Panc1 (cell line): ENCODE results near the gene ENPP6. TPM values are rescaled to one million over a fixed set of nuclear protein-coding genes. Genes with fewer than 3 reads are reported as not detected.

Experiments used
- ATAC-seq: fragments of 200-7000 bp; cut with Tn5 transposase; 2 replicates; pipeline ENCODE4 v1.9.1; 2020; ENCODE audit warnings: mild to moderate bottlenecking, moderate library complexity
- BruUV-seq: library from RNA; stranded (reverse); fragments of 400-500 nt; replicated peaks from 2 replicates; lab custom pipeline; 2021; lab: Mats Ljungman, UMichigan
- CTCF ChIA-PET: fragments of 300-600 bp; sonication (Branson Sonifier 250); formaldehyde crosslinking; loops from one replicate; lab custom pipeline; 2022; ENCODE audit warnings: antibody characterized with exemption; lab: Charles Lee
- POLR2A ChIA-PET: fragments of 300-600 bp; sonication (Branson Sonifier 250); formaldehyde crosslinking; loops from one replicate; lab custom pipeline; 2022; ENCODE audit warnings: antibody characterized with exemption; lab: Charles Lee
- DNase-seq: peaks from one replicate; pipeline ENCODE4 v3.0.0-alpha.2; 2010; ENCODE audit warnings: low read depth, low spot score
- H3K27ac ChIP-seq: 2 replicates; pipeline ENCODE4 v1.5.1; 2011; ENCODE audit warnings: mild to moderate bottlenecking, low read length, inconsistent platforms
- H3K27me3 ChIP-seq: fragments of 200-500 bp; sonication (Bioruptor generic); 2 replicates; pipeline ENCODE4 v1.6.0; 2014; ENCODE audit warnings: low read length, inconsistent platforms; ENCODE audit not compliant: control insufficient read depth, insufficient read depth
- H3K36me3 ChIP-seq: fragments of 200-500 bp; sonication (Bioruptor generic); 2 replicates; pipeline ENCODE4 v1.5.1; 2014; ENCODE audit warnings: inconsistent platforms, mild to moderate bottlenecking, low read length, moderate library complexity; ENCODE audit not compliant: control insufficient read depth, insufficient read depth
- H3K4me1 ChIP-seq: 2 replicates; pipeline ENCODE4 v1.5.1; 2011; ENCODE audit warnings: inconsistent platforms, mild to moderate bottlenecking, low read length, moderate library complexity; ENCODE audit not compliant: control insufficient read depth, insufficient read depth
- H3K4me3 ChIP-seq, 2 experiments: 2 replicates each; pipeline ENCODE4 v1.5.1; 2011 to 2012; ENCODE audit warnings: low read depth in 2 of 2, low read length in 2 of 2, mild to moderate bottlenecking in 2 of 2, inconsistent platforms in 1 of 2, moderate library complexity in 1 of 2
- H3K9me3 ChIP-seq: fragments of 200-500 bp; sonication (Bioruptor generic); 2 replicates; pipeline ENCODE4 v1.5.1; 2014; ENCODE audit warnings: low read depth, mild to moderate bottlenecking, inconsistent platforms, low read length, moderate library complexity; ENCODE audit not compliant: control insufficient read depth, insufficient read depth
- CTCF ChIP-seq: fragments of 450-650 bp; IDR thresholded peaks from 2 replicates; pipeline ENCODE4 v1.5.1; 2017; ENCODE audit warnings: mild to moderate bottlenecking
- POLR2AphosphoS5 ChIP-seq: IDR thresholded peaks from 2 replicates; pipeline ENCODE4 v1.6.1; 2012; ENCODE audit warnings: mild to moderate bottlenecking, low read depth, low read length, moderate library complexity
- REST ChIP-seq, 2 experiments: IDR thresholded peaks; 2 replicates each; pipeline ENCODE4 v1.6.1; 2011 to 2012; ENCODE audit warnings: low read depth in 2 of 2, control low read depth in 1 of 2, low read length in 1 of 2, mild to moderate bottlenecking in 1 of 2, moderate library complexity in 1 of 2; ENCODE audit not compliant: insufficient read depth in 1 of 2
- SIN3A ChIP-seq: IDR thresholded peaks from 2 replicates; pipeline ENCODE4 v1.6.1; 2012; ENCODE audit warnings: low read depth, mild to moderate bottlenecking, low read length, moderate library complexity, borderline replicate concordance; ENCODE audit not compliant: insufficient read depth
- TCF7L2 ChIP-seq: IDR thresholded peaks from 2 replicates; pipeline ENCODE4 v1.6.1; 2011; ENCODE audit warnings: mild to moderate bottlenecking, low read depth, low read length, inconsistent platforms
- in situ Hi-C: cut with HindIII; loops from 2 replicates; pipeline ENCODE4 v1.10.0; 2016; ENCODE audit warnings: low sequenced_read_pairs, low pct_unique_long_range_greater_than_20kb
- intact Hi-C: fragments of 100-400 bp; cut with micrococcal nuclease; formaldehyde crosslinking; loops from one replicate; pipeline ENCODE4 v1.10.0; 2022; ENCODE audit not compliant: unreplicated experiment
- total RNA-seq: library from RNA; stranded (reverse); gene quantifications from one replicate; pipeline ENCODE4 v1.2.1, GENCODE V29; 2021; ENCODE audit not compliant: unreplicated experiment

The ENPP6 gene
- total RNA-seq, 1 experiment from 2014 or later = not detected

GRCh38 chr4:184097241-184097605 lies 120.5 kb downstream of the ENPP6 start:
- CTCF ChIA-PET = no interaction called here
- Histone ChIP-seq H3K4me3 (no peak overlapping the region), H3K27ac (no peak overlapping the region), H3K27me3 (no peaks in the 10 kb centered on the region), H3K4me1 (no peaks in the 10 kb centered on the region), H3K9me3 (no peaks in the 10 kb centered on the region), H3K36me3 (no peaks in the 10 kb centered on the region)
- TF ChIP-seq TCF7L2 (no peak), REST (IDR thresholded peaks at IDR 0.05; ENCODE audit: insufficient read depth in 1 of 2, low read depth in 2 of 2, low read length in 1 of 2) (no peak), SIN3A (no peak), POLR2AphosphoS5 (no peak)
- BruUV-seq = no TSS peak
- no peak for ATAC-seq
- POLR2A ChIA-PET = no interaction called here
- intact Hi-C loops (no loop called here), in situ Hi-C loops (no loop called here)
- DNase-seq = no peak

GRCh38 chr4:184096561-184097240 lies 121.0 kb downstream of the ENPP6 start:
- intact Hi-C loops = no loop called here
- no TSS peak for BruUV-seq
- no peak for DNase-seq
- TF ChIP-seq TCF7L2 (no peak), POLR2AphosphoS5 (no peak), SIN3A (no peak), CTCF (no peak), REST (IDR thresholded peaks at IDR 0.05; ENCODE audit: insufficient read depth in 1 of 2, low read depth in 2 of 2, low read length in 1 of 2) (no peak)
- ChIA-PET POLR2A (no interaction called here), CTCF (interaction anchor here (0.7 kb wide), 1 partner anchor 265 kb away, joined by 5 read pairs; no protein-coding TSS in a partner anchor)
- in situ Hi-C loops = no loop called here
- Histone ChIP-seq H3K27me3 (no peaks in the 10 kb centered on the region), H3K9me3 (no peaks in the 10 kb centered on the region), H3K4me1 (no peaks in the 10 kb centered on the region), H3K4me3 (no peak overlapping the region), H3K27ac (no peak overlapping the region), H3K36me3 (no peaks in the 10 kb centered on the region)
- ATAC-seq = no peak
